Hepatocyte (in vitro differentiated cells): ENCODE results near the gene EEF2. TPM values are rescaled to one million over a fixed set of nuclear protein-coding genes. Genes with fewer than 3 reads are reported as not detected.
"Not testable (repeated sequence)": the region's sequence is repeated elsewhere in the genome, so short reads cannot be mapped to it uniquely, and the experiment has no call there.

ENCODE experiments used
- DNase-seq: peaks from one replicate; pipeline ENCODE4 v3.0.0-alpha.2; 2016; ENCODE audit warnings: low spot score
- H2AFZ ChIP-seq: fragments of 200-600 bp; sonication (generic); 2 replicates; pipeline ENCODE4 v1.6.0; 2016; ENCODE audit warnings: antibody characterized with exemption, mild to moderate bottlenecking
- H3K27ac ChIP-seq: fragments of 200-600 bp; sonication (generic); 2 replicates; pipeline ENCODE4 v1.5.1; 2016; ENCODE audit warnings: mild to moderate bottlenecking
- H3K27me3 ChIP-seq: fragments of 200-600 bp; sonication (generic); 2 replicates; pipeline ENCODE4 v1.6.1; 2016
- H3K36me3 ChIP-seq: fragments of 200-600 bp; sonication (generic); replicated peaks from 2 replicates; pipeline ENCODE4 v1.5.1; 2016; ENCODE audit warnings: low read depth; ENCODE audit not compliant: insufficient read depth
- H3K4me1 ChIP-seq: fragments of 200-600 bp; sonication (generic); 2 replicates; pipeline ENCODE4 v1.5.1; 2016; ENCODE audit warnings: mild to moderate bottlenecking, moderate library complexity; ENCODE audit not compliant: insufficient read depth
- H3K4me2 ChIP-seq: fragments of 200-600 bp; sonication (generic); 2 replicates; pipeline ENCODE4 v1.6.0; 2016
- H3K4me3 ChIP-seq: fragments of 200-600 bp; sonication (generic); 2 replicates; pipeline ENCODE4 v1.5.1; 2016; ENCODE audit warnings: mild to moderate bottlenecking
- H3K79me2 ChIP-seq: fragments of 200-600 bp; sonication (generic); 2 replicates; pipeline ENCODE4 v1.6.0; 2017; ENCODE audit warnings: mild to moderate bottlenecking
- H3K9me2 ChIP-seq: fragments of 200-600 bp; sonication (generic); replicated peaks from 2 replicates; pipeline ENCODE4 v1.6.0; 2017; ENCODE audit warnings: mild to moderate bottlenecking; ENCODE audit not compliant: insufficient read depth
- H3K9me3 ChIP-seq: fragments of 200-600 bp; sonication (generic); 2 replicates; pipeline ENCODE4 v1.5.1; 2016; ENCODE audit warnings: low read depth, mild to moderate bottlenecking
- H4K20me1 ChIP-seq: fragments of 200-600 bp; sonication (generic); 2 replicates; pipeline ENCODE4 v1.6.0; 2016; ENCODE audit warnings: mild to moderate bottlenecking; ENCODE audit not compliant: insufficient read depth, poor library complexity, severe bottlenecking
- EZH2 ChIP-seq: fragments of 200-600 bp; sonication (generic); IDR thresholded peaks from 2 replicates; pipeline ENCODE4 v1.6.1; 2016; ENCODE audit warnings: antibody characterized with exemption, mild to moderate bottlenecking, borderline replicate concordance
- EZH2phosphoT487 ChIP-seq: fragments of 200-600 bp; sonication (generic); IDR thresholded peaks from one replicate; pipeline ENCODE4 v1.6.1; 2018; ENCODE audit warnings: antibody characterized with exemption, mild to moderate bottlenecking, low read depth, moderate library complexity; ENCODE audit not compliant: unreplicated experiment, severe bottlenecking
- WGBS: methylation state at CpG from one replicate; pipeline ENCODE4 v1.1.6; 2016; ENCODE audit warnings: low lambda C conversion rate; ENCODE audit errors: missing lambda C conversion rate; 5-methylcytosine and 5-hydroxymethylcytosine counted together
- polyA plus RNA-seq: library from polyadenylated mRNA; unstranded; fragments of >200 nt; fragmentation: Nextera tagmentation; extraction: Ambion mirVana; gene quantifications from 2 replicates; pipeline ENCODE4 v1.2.1, GENCODE V29; 2016
- total RNA-seq: library from RNA; depleted of rRNA; stranded (reverse); fragments of >200 nt; gene quantifications from 2 replicates; pipeline ENCODE4 v1.2.3, GENCODE V29; 2014
- TF ChIP-seq, protein P1 (sequence below): fragments of 200-600 bp; sonication (generic); IDR thresholded peaks from 2 replicates; pipeline ENCODE4 v1.5.1; 2016; ENCODE audit warnings: antibody characterized with exemption, mild to moderate bottlenecking; ENCODE audit not compliant: poor library complexity

Gene EEF2
- total and polyA plus RNA-seq, 2 experiments from 2014 or later, result 526 to 1,740 TPM

- H3K27ac ChIP-seq, result no peak overlapping the region
- H3K36me3 ChIP-seq, result no peaks in the 10 kb centered on the region
- H3K9me2 ChIP-seq, result no peaks in the 10 kb centered on the region
- no peaks in the 10 kb centered on the region for H3K9me3 ChIP-seq
- 63% methylated on average over 24 of the region's 24 CpGs for WGBS
- no peak overlapping the region for H2AFZ ChIP-seq
- H3K4me3 ChIP-seq, result no peak overlapping the region
- H3K79me2 ChIP-seq, result peaks cover 80% of the 10 kb centered on the region
- TF ChIP-seq EZH2phosphoT487 (no peak), EZH2 (no peak)
- TF ChIP-seq, protein P1, sequence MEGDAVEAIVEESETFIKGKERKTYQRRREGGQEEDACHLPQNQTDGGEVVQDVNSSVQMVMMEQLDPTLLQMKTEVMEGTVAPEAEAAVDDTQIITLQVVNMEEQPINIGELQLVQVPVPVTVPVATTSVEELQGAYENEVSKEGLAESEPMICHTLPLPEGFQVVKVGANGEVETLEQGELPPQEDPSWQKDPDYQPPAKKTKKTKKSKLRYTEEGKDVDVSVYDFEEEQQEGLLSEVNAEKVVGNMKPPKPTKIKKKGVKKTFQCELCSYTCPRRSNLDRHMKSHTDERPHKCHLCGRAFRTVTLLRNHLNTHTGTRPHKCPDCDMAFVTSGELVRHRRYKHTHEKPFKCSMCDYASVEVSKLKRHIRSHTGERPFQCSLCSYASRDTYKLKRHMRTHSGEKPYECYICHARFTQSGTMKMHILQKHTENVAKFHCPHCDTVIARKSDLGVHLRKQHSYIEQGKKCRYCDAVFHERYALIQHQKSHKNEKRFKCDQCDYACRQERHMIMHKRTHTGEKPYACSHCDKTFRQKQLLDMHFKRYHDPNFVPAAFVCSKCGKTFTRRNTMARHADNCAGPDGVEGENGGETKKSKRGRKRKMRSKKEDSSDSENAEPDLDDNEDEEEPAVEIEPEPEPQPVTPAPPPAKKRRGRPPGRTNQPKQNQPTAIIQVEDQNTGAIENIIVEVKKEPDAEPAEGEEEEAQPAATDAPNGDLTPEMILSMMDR, result no peak
- H3K4me1 ChIP-seq, result peaks cover 36% of the 10 kb centered on the region
- H3K4me2 ChIP-seq, result peak overlapping the region; percentile 98
- H4K20me1 ChIP-seq, result peaks cover 64% of the 10 kb centered on the region
- peak; percentile 21 for DNase-seq
- H3K27me3 ChIP-seq, result no peaks in the 10 kb centered on the region
These were observed 24.9 kb upstream of the EEF2 start for GRCh38 chr19:4009990-4010807.

DNA sequence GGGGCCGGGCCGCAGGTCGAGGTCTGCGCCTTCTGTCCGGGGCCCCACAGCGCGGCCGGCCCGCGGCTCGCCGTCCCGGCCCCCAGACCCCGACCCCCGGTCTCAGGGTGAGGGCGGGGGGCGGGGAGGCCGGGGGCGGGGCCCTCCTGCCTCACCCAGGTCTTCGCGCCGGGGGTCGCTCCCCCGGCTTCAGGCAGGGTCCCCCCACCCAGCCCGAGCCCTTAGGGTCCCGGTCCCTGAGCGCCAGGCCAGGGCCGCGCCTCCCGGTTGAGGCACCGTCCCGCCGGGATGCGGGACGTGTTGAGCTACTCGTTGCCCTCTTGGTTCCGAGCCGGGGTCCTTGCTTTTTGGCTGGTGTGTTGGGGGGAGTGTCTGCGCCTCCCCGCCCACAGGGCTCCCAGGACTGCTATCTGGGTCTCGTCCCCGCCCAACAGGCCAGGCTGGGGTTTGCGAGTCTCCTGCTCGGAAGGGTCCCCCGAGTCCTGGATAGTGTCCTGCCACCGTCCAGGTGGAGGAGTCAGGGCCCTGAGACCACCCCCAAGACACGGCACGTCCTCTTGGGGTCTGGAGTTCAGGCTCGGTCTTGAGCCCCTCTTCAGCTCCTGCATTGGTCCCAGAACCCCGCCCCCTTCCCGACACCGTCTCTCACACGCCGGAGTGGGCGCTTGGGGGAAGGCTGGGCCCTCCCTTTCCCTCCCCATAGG lies 22.7 kb upstream of the EEF2 start:
- Histone ChIP-seq H4K20me1 (peaks cover 48% of the 10 kb centered on the region), H3K4me3 (peak overlapping the region; percentile 91), H3K4me2 (peak overlapping the region; percentile 98), H3K9me3 (no peaks in the 10 kb centered on the region), H3K4me1 (peaks cover 33% of the 10 kb centered on the region), H3K9me2 (no peaks in the 10 kb centered on the region), H3K27ac (peak overlapping the region; percentile 68), H2AFZ (peak overlapping the region; percentile 60), H3K36me3 (no peaks in the 10 kb centered on the region), H3K79me2 (peaks cover 58% of the 10 kb centered on the region), H3K27me3 (no peaks in the 10 kb centered on the region)
- 1% methylated on average over 23 of the region's 55 CpGs for WGBS
- TF ChIP-seq EZH2phosphoT487 (no peak), EZH2 (no peak)
- TF ChIP-seq, protein P1, result no peak
- peak; percentile 63 for DNase-seq

DNA sequence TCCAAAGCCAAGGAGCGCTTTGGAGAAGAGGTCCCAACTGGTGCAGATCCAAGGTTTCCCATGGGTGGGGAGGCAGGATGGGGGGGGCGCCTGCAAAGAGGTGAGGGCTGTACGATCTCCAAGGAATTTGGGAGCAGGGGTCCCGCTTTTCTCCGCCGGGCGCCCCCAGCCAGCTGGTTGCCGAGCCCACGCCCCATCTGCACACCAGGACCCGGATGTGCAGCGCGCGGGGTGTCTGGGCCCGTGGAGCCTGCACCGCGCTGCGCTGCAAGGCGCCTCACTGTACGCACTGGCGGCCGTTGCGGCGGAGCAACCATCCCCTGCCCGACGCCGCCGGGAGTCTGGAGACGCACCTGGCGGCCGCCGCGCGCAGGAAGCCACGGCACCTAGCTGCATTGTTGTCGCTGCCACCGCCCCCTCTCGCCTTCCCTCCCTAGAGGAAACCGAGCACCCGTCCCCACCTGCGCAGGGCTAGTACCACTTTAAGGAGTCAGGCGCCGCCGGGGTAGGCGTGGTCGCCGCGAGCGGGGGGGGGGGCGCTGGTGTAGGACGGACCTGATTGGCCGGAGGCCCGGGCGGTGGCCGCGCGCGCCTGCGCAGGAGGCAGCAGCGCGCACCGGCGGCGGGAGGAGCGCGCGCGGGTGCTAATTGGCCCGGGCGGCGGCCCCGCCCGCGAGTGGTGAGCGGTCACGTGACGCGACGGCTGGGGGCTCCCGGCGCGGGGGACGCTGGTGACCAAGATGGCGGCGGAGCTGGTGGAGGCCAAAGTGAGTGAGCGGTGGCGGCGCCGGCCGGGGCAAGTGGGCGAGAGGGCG lies 22.0 kb upstream of the EEF2 start, which contains the start of gene PIAS4:
Gene PIAS4 (plus strand): TSS at position 716 of the 815 bp plus-strand sequence. CDS start 25 bp downstream, at position 741.
- H3K9me2 ChIP-seq, result no peaks in the 10 kb centered on the region
- under 1% methylated on average over 51 of the region's 91 CpGs for WGBS
- no peak for TF ChIP-seq EZH2
- peak within 1 kb of the TSS; percentile 91 for H3K4me3 ChIP-seq
- peak; percentile 100 for DNase-seq
- peaks cover 33% of the 10 kb centered on the region for H3K4me1 ChIP-seq
- no peaks in the 10 kb centered on the region for H3K9me3 ChIP-seq
- peaks cover 41% of the 10 kb centered on the region for H4K20me1 ChIP-seq
- H3K27ac ChIP-seq, result peak within 1 kb of the TSS; percentile 82
- peak within 1 kb of the TSS; percentile 90 for H2AFZ ChIP-seq
- H3K36me3 ChIP-seq, result no peaks in the 10 kb centered on the region
- H3K4me2 ChIP-seq, result peak within 1 kb of the TSS; percentile 98
- H3K79me2 ChIP-seq, result peaks cover 51% of the 10 kb centered on the region
- no peaks in the 10 kb centered on the region for H3K27me3 ChIP-seq

GRCh38 chr19:4005436-4005835 lies 20.2 kb upstream of the EEF2 start:
- H3K36me3 ChIP-seq, H3K27ac ChIP-seq, H3K4me2 ChIP-seq: not testable (repeated sequence)

DNA sequence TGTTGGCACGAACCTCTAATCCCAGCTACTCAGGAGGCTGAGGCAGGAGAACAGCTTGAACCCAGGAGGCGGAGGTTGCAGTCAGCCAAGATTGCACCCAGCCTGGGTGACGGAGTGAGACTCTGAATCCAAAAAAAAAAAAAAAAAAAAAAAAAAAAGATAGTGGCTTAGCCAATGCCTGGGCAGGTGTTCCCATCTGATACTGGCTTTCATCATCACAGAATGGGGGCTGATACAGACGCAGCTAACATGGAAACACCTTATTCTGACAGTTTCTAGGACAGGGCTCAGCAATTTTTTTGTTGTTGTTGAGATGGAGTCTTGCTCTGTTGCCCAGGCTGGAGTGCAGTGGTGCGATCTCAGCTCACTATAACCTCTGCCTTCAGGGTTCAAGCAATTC lies 15.5 kb upstream of the EEF2 start:
- not testable (repeated sequence) for H3K9me2 ChIP-seq, H3K4me2 ChIP-seq, H3K27me3 ChIP-seq, DNase-seq, H3K36me3 ChIP-seq, H2AFZ ChIP-seq, H3K79me2 ChIP-seq, H3K4me3 ChIP-seq, H3K4me1 ChIP-seq, H3K9me3 ChIP-seq, H3K27ac ChIP-seq, H4K20me1 ChIP-seq
- 88% methylated on average over 5 of the region's 5 CpGs for whole genome bisulfite sequencing

More at GRCh38 chr19:4005436-4005835, 20.2 kb upstream of the EEF2 start:
- Histone ChIP-seq H3K4me1 (peaks cover 24% of the 10 kb centered on the region), H4K20me1 (peaks cover 26% of the 10 kb centered on the region), H3K79me2 (peaks cover 37% of the 10 kb centered on the region)
- 92% methylated on average over 9 of the region's 9 CpGs for WGBS
- not testable (repeated sequence) for H3K9me3 ChIP-seq, H3K27me3 ChIP-seq, H2AFZ ChIP-seq, H3K4me3 ChIP-seq, H3K9me2 ChIP-seq, DNase-seq
